ENCODE measurements around the gene TSHR.

Gene TSHR

DNA sequence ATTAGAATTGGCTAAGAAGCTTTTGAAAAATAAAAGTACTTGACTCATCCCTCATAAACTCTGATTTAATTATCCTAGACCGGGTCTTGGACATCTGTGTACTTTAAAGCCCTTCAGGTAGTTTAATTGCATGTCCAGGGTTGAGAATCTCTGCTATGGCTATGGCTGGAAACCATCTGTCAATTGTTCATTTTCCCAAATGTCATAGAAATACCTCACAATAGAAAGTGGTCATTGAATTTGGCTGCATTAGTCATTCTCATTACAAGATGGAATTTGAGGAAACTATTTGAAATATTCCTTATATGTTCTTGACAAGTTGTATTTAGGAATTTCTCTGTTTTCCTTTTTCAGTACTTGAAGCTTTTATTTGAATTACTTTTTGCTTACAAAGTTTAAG is 111.3 kb downstream of the TSHR start:
- no peak for TF ChIP-seq CTCF (IDR thresholded peaks at IDR 0.05)

- TF ChIP-seq CTCF (IDR thresholded peaks at IDR 0.05) = no peak
Observed at GRCh38 chr14:81067156-81067555, 111.7 kb downstream of the TSHR start.

DNA sequence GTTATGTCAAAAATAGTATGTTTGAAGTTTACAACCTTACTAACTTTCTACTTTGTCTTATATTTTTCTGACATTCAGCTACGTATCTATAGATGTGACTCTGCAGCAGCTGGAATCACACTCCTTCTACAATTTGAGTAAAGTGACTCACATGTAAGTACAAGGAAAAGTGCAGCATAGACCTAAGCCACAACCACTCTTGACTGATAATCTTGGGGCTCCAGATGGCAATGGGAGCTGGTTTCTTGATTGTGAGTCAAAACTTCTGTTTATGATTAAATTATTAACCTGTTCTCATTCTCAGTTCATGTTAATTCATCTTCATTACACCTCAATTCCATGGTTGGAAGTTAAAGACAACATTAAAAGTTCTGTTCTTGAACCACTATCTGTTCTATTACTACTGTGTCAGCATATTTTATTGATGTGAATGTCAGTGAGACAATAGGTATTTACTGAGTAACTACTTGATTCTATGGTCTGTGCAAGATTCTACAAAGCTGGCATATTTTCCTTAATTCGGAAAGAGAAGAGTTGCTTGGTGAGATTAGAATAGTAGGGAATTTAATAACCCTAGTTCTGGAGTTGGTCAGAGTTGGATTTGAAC is 112.9 kb downstream of the TSHR start:
- TF ChIP-seq CTCF (IDR thresholded peaks at IDR 0.05) = no peak

DNA sequence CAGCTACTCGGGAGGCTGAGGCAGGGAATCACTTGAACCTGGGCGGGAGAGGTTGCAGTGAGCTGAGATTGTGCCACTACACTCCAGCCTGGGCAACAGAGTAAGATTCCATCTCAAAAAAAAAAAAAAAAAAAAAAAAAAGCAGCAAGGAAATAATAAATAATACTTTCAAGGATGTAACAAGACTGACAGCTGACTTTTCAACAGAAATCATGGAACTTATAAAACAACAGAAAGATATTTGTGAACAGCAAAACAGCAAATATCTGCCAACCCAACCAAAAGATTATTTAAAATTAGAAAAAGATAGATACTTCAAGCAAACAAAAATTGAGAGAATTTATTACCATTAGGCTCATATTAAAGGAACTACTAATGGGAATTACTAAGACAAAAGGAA is 115.1 kb downstream of the TSHR start:
- TF ChIP-seq CTCF (IDR thresholded peaks at IDR 0.05) = no peak

DNA sequence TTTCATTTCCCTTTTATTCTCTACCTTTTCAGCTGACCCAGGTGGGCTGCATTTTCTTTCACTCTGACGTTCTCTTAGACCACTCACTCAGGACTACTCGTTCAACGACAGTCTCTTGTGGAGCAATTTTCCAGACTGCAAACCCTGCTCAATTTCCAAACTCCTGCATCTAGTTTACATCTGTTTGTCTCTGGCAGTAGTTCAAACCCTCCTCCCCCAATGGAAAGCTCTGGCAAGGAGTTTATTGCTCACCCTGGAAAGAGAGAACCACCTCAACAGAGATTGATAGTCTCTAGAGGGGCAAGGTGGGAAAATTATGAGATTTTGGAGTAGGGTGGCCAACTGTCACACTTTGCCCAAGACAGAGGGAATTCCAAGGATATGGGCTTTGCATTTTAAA is 130.2 kb downstream of the TSHR start:
- no peak for TF ChIP-seq CTCF (IDR thresholded peaks at IDR 0.05)

DNA sequence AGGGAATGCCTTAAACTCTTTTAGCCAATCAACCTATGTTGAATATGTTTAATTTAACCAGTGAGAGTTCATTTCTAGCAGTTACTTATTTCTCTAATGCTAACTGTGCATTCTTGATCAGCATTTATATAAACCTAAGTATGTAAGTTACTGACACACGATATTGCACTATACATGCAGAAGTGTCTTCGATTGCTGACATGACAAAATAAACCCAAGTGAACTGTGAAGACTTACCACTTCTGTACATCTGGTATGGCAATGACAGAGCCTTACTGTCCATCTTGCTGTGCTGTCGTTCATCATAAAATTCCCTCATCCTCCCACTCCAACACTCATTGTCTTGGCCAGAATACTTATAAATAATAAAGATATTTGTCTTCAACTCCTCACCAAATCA is 131.8 kb downstream of the TSHR start:
- no peak for TF ChIP-seq CTCF (IDR thresholded peaks at IDR 0.05)

GRCh38 chr14:81091139-81091538 is 135.7 kb downstream of the TSHR start:
- TF ChIP-seq CTCF (IDR thresholded peaks at IDR 0.05) = no peak

- no peak for TF ChIP-seq CTCF (IDR thresholded peaks at IDR 0.05)
Observed at GRCh38 chr14:81091660-81092059, 136.2 kb downstream of the TSHR start.

All from LNCAP (cell line).